Ascending aorta (tissue), 2 donors: ENCODE results near the gene SUCLG2. TPM values are rescaled to one million over a fixed set of nuclear protein-coding genes. Genes with fewer than 3 reads are reported as not detected.

Source experiments
- DNase-seq, 2 donors: peaks; one replicate each; pipeline ENCODE4 v3.0.0-alpha.2; 2019; ENCODE audit warnings: low spot score in 2 of 2
- H3K27ac ChIP-seq, 2 donors: fragments of 200-600 bp; sonication (generic); one replicate each; pipeline ENCODE4 v1.5.1; 2016 to 2017; ENCODE audit warnings: mild to moderate bottlenecking in 1 of 2
- H3K27me3 ChIP-seq: fragments of 200-600 bp; sonication (generic); one replicate; pipeline ENCODE4 v1.5.1; 2017
- H3K36me3 ChIP-seq, 2 donors: fragments of 200-600 bp; sonication (generic); one replicate each; pipeline ENCODE4 v1.5.1; 2016
- H3K4me1 ChIP-seq, 2 donors: fragments of 200-600 bp; sonication (generic); one replicate each; pipeline ENCODE4 v1.5.1; 2016 to 2017; ENCODE audit warnings: mild to moderate bottlenecking in 1 of 2
- H3K4me3 ChIP-seq, 2 donors: fragments of 200-600 bp; sonication (generic); one replicate each; pipeline ENCODE4 v1.5.1; 2016 to 2017; ENCODE audit warnings: mild to moderate bottlenecking in 1 of 2
- H3K9me3 ChIP-seq, 2 donors: fragments of 200-600 bp; sonication (generic); one replicate each; pipeline ENCODE4 v1.5.1; 2016
- CTCF ChIP-seq, 3 experiments: fragments of 200-600 bp in 2 of 3; fragments of 450-650 bp in 1 of 3; sonication (generic) in 2 of 3; IDR thresholded peaks; one replicate each; pipeline ENCODE4 v1.5.1; 2016 to 2019; ENCODE audit warnings: antibody characterized with exemption in 3 of 3, mild to moderate bottlenecking in 1 of 3, moderate library complexity in 1 of 3
- intact Hi-C: fragments of 100-400 bp; cut with DNase I; formaldehyde crosslinking; loops from one replicate; pipeline ENCODE4 v1.15.1; 2023
- total RNA-seq: library from RNA; depleted of rRNA; stranded (reverse); fragments of >200 nt; gene quantifications from one replicate; pipeline ENCODE4 v1.1.0, GENCODE V29; 2016

Gene SUCLG2
- total RNA-seq, 1 donor from 2014 or later, result 33.6 TPM

GRCh38 chr3:67362686-67363085 lies 291.7 kb downstream of the SUCLG2 start:
- H3K9me3 ChIP-seq, result no peaks in the 10 kb centered on the region
- no peak for TF ChIP-seq CTCF (IDR thresholded peaks at IDR 0.05)

GRCh38 chr3:67361770-67362169 lies 292.6 kb downstream of the SUCLG2 start:
- intact Hi-C loops, result no loop called here
- Histone ChIP-seq H3K9me3 (no peaks in the 10 kb centered on the region), H3K27me3 (no peaks in the 10 kb centered on the region), H3K27ac (no peak overlapping the region), H3K4me3 (no peak overlapping the region), H3K4me1 (no peaks in the 10 kb centered on the region), H3K36me3 (no peaks in the 10 kb centered on the region)
- DNase-seq, result no peak
- no peak for TF ChIP-seq CTCF (IDR thresholded peaks at IDR 0.05)

More at GRCh38 chr3:67362686-67363085, 291.7 kb downstream of the SUCLG2 start:
- H3K4me3 ChIP-seq, result no peak overlapping the region
- DNase-seq, result no peak
- intact Hi-C loops, result no loop called here
- H3K36me3 ChIP-seq, result no peaks in the 10 kb centered on the region
- H3K27me3 ChIP-seq, result no peaks in the 10 kb centered on the region
- H3K27ac ChIP-seq, result no peak overlapping the region
- H3K4me1 ChIP-seq, result no peaks in the 10 kb centered on the region

- H3K9me3 ChIP-seq, result no peaks in the 10 kb centered on the region
- DNase-seq, result no peak
- H3K36me3 ChIP-seq, result no peaks in the 10 kb centered on the region
- H3K27ac ChIP-seq, result no peak overlapping the region
- intact Hi-C loops, result no loop called here
- H3K4me1 ChIP-seq, result no peaks in the 10 kb centered on the region
- no peak overlapping the region for H3K4me3 ChIP-seq
- no peaks in the 10 kb centered on the region for H3K27me3 ChIP-seq
- no peak for TF ChIP-seq CTCF (IDR thresholded peaks at IDR 0.05)
These were observed 293.1 kb downstream of the SUCLG2 start for GRCh38 chr3:67361323-67361722.

- no peaks in the 10 kb centered on the region for H3K4me1 ChIP-seq
- intact Hi-C loops, result no loop called here
- H3K27me3 ChIP-seq, result no peaks in the 10 kb centered on the region
- no peak overlapping the region for H3K4me3 ChIP-seq
- no peaks in the 10 kb centered on the region for H3K36me3 ChIP-seq
- no peak overlapping the region for H3K27ac ChIP-seq
- DNase-seq, result no peak
- no peaks in the 10 kb centered on the region for H3K9me3 ChIP-seq
- peak in 1 of 3 experiments; percentile 35 for TF ChIP-seq CTCF (IDR thresholded peaks at IDR 0.05)
These were observed 296.6 kb downstream of the SUCLG2 start for GRCh38 chr3:67357610-67358458.

- TF ChIP-seq CTCF (IDR thresholded peaks at IDR 0.05), result no peak
- no peak for DNase-seq
- Histone ChIP-seq H3K27ac (no peak overlapping the region), H3K4me3 (no peak overlapping the region), H3K9me3 (peaks cover 0 to 3% of the 10 kb centered on the region in 2 donors), H3K27me3 (no peaks in the 10 kb centered on the region), H3K36me3 (no peaks in the 10 kb centered on the region), H3K4me1 (no peaks in the 10 kb centered on the region)
- intact Hi-C loops, result no loop called here
These were observed 304.7 kb downstream of the SUCLG2 start for GRCh38 chr3:67349551-67350174.
